Spleen (tissue), 11 donors: ENCODE measurements around the gene HOXB6. TPM values are rescaled to one million over a fixed set of nuclear protein-coding genes. Genes with fewer than 3 reads are reported as not detected.

ENCODE experiments used
- DNase-seq: peaks from one replicate; pipeline ENCODE4 v3.0.0-alpha.2; 2020
- H3K27ac ChIP-seq, 8 donors: fragments of 200-600 bp; sonication (generic) in 7 of 8; 1 replicate in 4 of 8; 2 replicates in 4 of 8; pipeline versions ENCODE4 v1.5.0 to v1.8.0; 2016 to 2021; ENCODE audit warnings: inconsistent platforms in 4 of 8, mild to moderate bottlenecking in 4 of 8, moderate library complexity in 1 of 8
- H3K27me3 ChIP-seq, 7 donors: fragments of 200-600 bp; sonication (generic) in 6 of 7; replicated peaks in 1 of 7; 1 replicate in 4 of 7; 2 replicates in 3 of 7; pipeline versions ENCODE4 v1.5.0 to v1.8.0; 2016 to 2021; ENCODE audit warnings: inconsistent platforms in 3 of 7, mild to moderate bottlenecking in 1 of 7
- H3K36me3 ChIP-seq, 6 donors: fragments of 200-600 bp; sonication (generic) in 5 of 6; 1 replicate in 4 of 6; 2 replicates in 2 of 6; pipeline versions ENCODE4 v1.5.0 to v1.8.0; 2016 to 2021; ENCODE audit warnings: inconsistent platforms in 2 of 6
- H3K4me1 ChIP-seq, 6 donors: fragments of 200-600 bp; sonication (generic) in 5 of 6; 1 replicate in 3 of 6; 2 replicates in 3 of 6; pipeline versions ENCODE4 v1.5.0 to v1.8.0; 2016 to 2021; ENCODE audit warnings: inconsistent platforms in 3 of 6
- H3K4me3 ChIP-seq, 8 donors: fragments of 200-600 bp; sonication (generic) in 7 of 8; 1 replicate in 4 of 8; 2 replicates in 4 of 8; pipeline versions ENCODE4 v1.5.0 to v1.8.0; 2016 to 2021; ENCODE audit warnings: inconsistent platforms in 4 of 8, mild to moderate bottlenecking in 4 of 8, moderate library complexity in 2 of 8
- H3K9me3 ChIP-seq, 8 donors: fragments of 200-600 bp; sonication (generic) in 7 of 8; 1 replicate in 4 of 8; 2 replicates in 4 of 8; pipeline versions ENCODE4 v1.5.0 to v1.8.0; 2016 to 2021; ENCODE audit warnings: inconsistent platforms in 4 of 8
- CTCF ChIP-seq, 11 experiments: fragments of 200-600 bp in 7 of 11; fragments of 450-650 bp in 4 of 11; sonication (generic) in 4 of 11; IDR thresholded peaks in 8 of 11; conservative IDR thresholded peaks in 3 of 11; 1 replicate in 7 of 11; 2 replicates in 4 of 11; pipeline versions ENCODE4 v1.4.0 to v1.8.0; 2016 to 2021; ENCODE audit warnings: antibody characterized with exemption in 11 of 11, inconsistent platforms in 4 of 11, mild to moderate bottlenecking in 1 of 11
- POLR2A ChIP-seq, 3 donors: fragments of 450-650 bp; IDR thresholded peaks; one replicate each; pipeline ENCODE4 v1.5.1; 2017; ENCODE audit warnings: antibody characterized with exemption in 3 of 3, mild to moderate bottlenecking in 1 of 3
- POLR2AphosphoS5 ChIP-seq, 3 donors: sonication (generic); formaldehyde crosslinking; IDR thresholded peaks; one replicate each; pipeline ENCODE4 v1.5.1; 2017; ENCODE audit warnings: antibody characterized with exemption in 3 of 3
- WGBS, 5 donors: extraction: QIAGEN DNeasy Blood & Tissue Kit in 3 of 5; methylation state at CpG; one replicate each; pipeline versions ENCODE4 v1.1.5 to v1.1.7; 2013 to 2018; 5-methylcytosine and 5-hydroxymethylcytosine counted together
- intact Hi-C: fragments of 100-400 bp; cut with DNase I; formaldehyde crosslinking; loops from one replicate; pipeline ENCODE4 v1.15.0; 2023; ENCODE audit warnings: low total_unique reads
- polyA plus RNA-seq, 3 donors: library from polyadenylated mRNA; stranded (reverse); fragments of 200-250 nt; gene quantifications; one replicate each; pipeline ENCODE4 v1.2.1, GENCODE V29; 2013
- total RNA-seq, 7 donors: library from RNA; depleted of rRNA in 3 of 7; stranded (reverse); fragments of >200 nt in 3 of 7; fragmentation: NEBNext Ultra II Directional in 4 of 7; extraction: Animal tissue kit (Norgen Biotek cat#: 25700) in 4 of 7; gene quantifications; one replicate each; pipeline versions ENCODE4 v1.1.0 to v1.2.1, GENCODE V29; 2016 to 2021
- donor health status: healthy with polysubstance abuse.
- donor health status: DM: no; HTN: no; CAD: no; lungs with moderate emphysema.
- donor health status: DM: no; HTN: no; CAD: no.
- donor health status: Bipolar disorder and iron deficiency.
- donor health status: healthy.
- donor health status: DM: no; HTN: no; CAD: no.
- donor health status: DM: yes; HTN: yes; CAD: no.

HOXB6 gene
- total and polyA plus RNA-seq, 10 donors = 1.2 to 4.5 (median 2.9) TPM

- Histone ChIP-seq H3K4me3 (no peak overlapping the region), H3K27me3 (peaks cover 19 to 100% (median 100%) of the 10 kb centered on the region in 7 donors), H3K9me3 (no peaks in the 10 kb centered on the region), H3K27ac (no peak overlapping the region), H3K36me3 (no peaks in the 10 kb centered on the region), H3K4me1 (peaks cover 9 to 27% (median 15%) of the 10 kb centered on the region in 6 donors)
- TF ChIP-seq POLR2A (IDR thresholded peaks at IDR 0.05) = no peak
- no peak for TF ChIP-seq CTCF (IDR thresholded peaks at IDR 0.05 in 8 of 11, conservative IDR thresholded peaks at IDR 0.05 in 3 of 11)
- no peak for TF ChIP-seq POLR2AphosphoS5 (IDR thresholded peaks at IDR 0.05)
- WGBS, 5 donors = 43 to 61% (median 55%) methylated on average over 15 of the region's 15 CpGs
- no peak for DNase-seq
- intact Hi-C loops = no loop called here
These were observed 26.3 kb upstream of the HOXB6 start for GRCh38 chr17:48630925-48631692.

DNA sequence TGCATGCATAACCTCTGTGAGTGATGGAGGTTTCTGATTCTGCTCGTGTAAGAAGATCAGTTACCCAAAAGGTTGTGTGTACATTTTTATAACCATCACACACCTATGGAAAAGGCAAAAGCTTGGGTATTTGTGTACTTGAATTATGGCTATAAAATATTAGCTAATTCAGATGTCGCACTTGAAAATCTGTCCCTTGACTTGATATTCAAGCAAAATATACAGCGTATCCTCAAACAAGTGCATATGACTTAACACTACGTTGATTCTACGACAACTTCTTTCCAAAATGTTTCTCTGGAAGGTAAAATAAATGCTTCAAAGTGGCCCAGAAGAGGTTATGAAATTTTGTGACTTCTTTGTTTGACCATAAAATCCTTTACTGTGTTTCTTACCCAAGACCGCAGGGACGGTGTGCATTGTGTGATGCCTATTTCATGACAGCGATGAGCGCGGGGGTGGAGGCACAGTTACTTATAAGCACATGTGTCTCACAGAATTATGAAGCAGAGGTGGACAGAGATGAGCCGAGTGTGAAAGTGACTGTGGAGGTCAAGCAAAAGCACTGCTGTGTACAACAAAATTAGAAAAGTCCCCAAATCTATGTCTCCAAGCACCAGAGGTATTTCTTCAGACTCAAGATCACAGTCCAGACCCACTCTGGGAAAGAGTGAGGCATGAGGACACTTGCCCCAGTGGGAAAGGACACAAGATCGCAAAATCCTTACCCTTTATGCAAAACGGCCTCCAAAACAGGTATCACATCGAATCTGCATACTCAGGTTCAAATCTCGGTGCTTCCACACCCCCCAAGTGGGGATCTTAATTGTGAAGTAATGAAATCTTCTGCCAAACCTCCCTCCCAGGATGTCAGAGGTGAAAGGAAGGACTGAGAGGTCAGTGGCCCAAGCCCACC, 25.5 kb upstream of the HOXB6 start:
- H3K4me3 ChIP-seq = no peak overlapping the region
- 62 to 75% (median 69%) methylated on average over 15 of the region's 15 CpGs for WGBS, 5 donors
- H3K27ac ChIP-seq = no peak overlapping the region
- no peaks in the 10 kb centered on the region for H3K9me3 ChIP-seq
- intact Hi-C loops = no loop called here
- H3K27me3 ChIP-seq = peaks cover 25 to 100% (median 100%) of the 10 kb centered on the region in 7 donors
- DNase-seq = no peak
- H3K4me1 ChIP-seq = peaks cover 18 to 33% (median 24%) of the 10 kb centered on the region in 6 donors
- no peak for TF ChIP-seq POLR2AphosphoS5 (IDR thresholded peaks at IDR 0.05)
- no peak for TF ChIP-seq CTCF (IDR thresholded peaks at IDR 0.05 in 8 of 11, conservative IDR thresholded peaks at IDR 0.05 in 3 of 11)
- no peak for TF ChIP-seq POLR2A (IDR thresholded peaks at IDR 0.05)
- H3K36me3 ChIP-seq = no peaks in the 10 kb centered on the region

DNA sequence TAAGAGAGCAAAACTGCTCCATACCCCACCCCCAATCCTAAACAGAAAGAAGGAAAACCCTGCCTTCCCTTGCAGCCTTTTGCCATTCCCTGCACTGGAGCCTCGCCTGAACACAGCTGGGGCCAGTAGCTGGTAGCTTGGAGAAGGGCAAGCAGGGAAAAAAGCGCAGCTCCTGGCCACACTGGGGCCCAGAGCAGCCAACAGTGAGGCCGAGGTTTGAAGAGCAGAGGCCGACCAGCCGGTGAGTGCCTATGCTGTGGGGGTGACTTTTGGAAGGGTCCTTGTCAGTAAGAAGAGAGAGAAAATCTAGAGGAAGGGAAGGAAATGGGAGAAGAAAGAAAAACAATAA, 24.6 kb upstream of the HOXB6 start:
- no peak overlapping the region for H3K4me3 ChIP-seq
- peak; percentile 33 for DNase-seq
- H3K4me1 ChIP-seq = peaks cover 25 to 41% (median 31%) of the 10 kb centered on the region in 6 donors
- H3K27me3 ChIP-seq = peaks cover 26 to 100% (median 100%) of the 10 kb centered on the region in 7 donors
- WGBS, 5 donors = 51 to 71% (median 60%) methylated on average over 5 of the region's 5 CpGs
- no peak overlapping the region for H3K27ac ChIP-seq
- intact Hi-C loops = no loop called here
- no peaks in the 10 kb centered on the region for H3K9me3 ChIP-seq
- H3K36me3 ChIP-seq = no peaks in the 10 kb centered on the region
- no peak for TF ChIP-seq POLR2AphosphoS5 (IDR thresholded peaks at IDR 0.05)
- no peak for TF ChIP-seq CTCF (IDR thresholded peaks at IDR 0.05 in 8 of 11, conservative IDR thresholded peaks at IDR 0.05 in 3 of 11)
- no peak for TF ChIP-seq POLR2A (IDR thresholded peaks at IDR 0.05)
